Stomach (tissue), 4 donors: ENCODE data around the gene NAV3.

Experiments
- EP300 ChIP-seq: sonication (generic); formaldehyde crosslinking; IDR thresholded peaks from one replicate; pipeline ENCODE4 v1.6.1; 2017; ENCODE audit warnings: antibody characterized with exemption
- POLR2A ChIP-seq, 4 donors: fragments of 450-650 bp; IDR thresholded peaks; one replicate each; pipeline ENCODE4 v1.6.1; 2016; ENCODE audit warnings: antibody characterized with exemption in 4 of 4, control low read depth in 2 of 4, mild to moderate bottlenecking in 1 of 4, moderate library complexity in 1 of 4
- POLR2AphosphoS5 ChIP-seq, 3 donors: sonication (generic); formaldehyde crosslinking; IDR thresholded peaks; one replicate each; pipeline ENCODE4 v1.6.1; 2016; ENCODE audit warnings: antibody characterized with exemption in 3 of 3
- TF ChIP-seq, protein P1 (sequence below), 7 experiments: fragments of 450-650 bp in 4 of 7; fragments of 200-600 bp in 3 of 7; sonication (generic) in 3 of 7; IDR thresholded peaks; one replicate each; pipeline ENCODE4 v1.5.1; 2016 to 2019; ENCODE audit warnings: antibody characterized with exemption in 7 of 7, control low read depth in 2 of 7, mild to moderate bottlenecking in 1 of 7

DNA sequence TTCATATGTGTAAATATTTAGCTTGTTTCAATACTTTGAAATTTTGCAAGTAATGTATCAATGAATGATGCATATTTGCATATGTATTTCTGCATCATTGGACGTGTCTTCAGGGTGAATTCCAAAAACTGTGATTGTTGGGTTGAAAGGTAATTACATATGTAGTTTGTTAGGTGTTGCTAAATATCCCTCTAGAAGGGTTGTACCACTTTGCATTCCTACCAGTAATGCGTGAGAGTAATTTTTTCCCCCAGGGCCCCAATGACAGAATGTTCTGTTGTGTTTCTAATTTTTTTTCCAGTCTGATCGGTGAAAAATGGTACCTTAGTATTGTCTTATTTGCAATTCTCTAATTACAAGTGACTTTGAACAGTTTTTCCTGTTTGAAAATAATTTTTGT is 408.9 kb downstream of the NAV3 start:
- TF ChIP-seq, protein P1, sequence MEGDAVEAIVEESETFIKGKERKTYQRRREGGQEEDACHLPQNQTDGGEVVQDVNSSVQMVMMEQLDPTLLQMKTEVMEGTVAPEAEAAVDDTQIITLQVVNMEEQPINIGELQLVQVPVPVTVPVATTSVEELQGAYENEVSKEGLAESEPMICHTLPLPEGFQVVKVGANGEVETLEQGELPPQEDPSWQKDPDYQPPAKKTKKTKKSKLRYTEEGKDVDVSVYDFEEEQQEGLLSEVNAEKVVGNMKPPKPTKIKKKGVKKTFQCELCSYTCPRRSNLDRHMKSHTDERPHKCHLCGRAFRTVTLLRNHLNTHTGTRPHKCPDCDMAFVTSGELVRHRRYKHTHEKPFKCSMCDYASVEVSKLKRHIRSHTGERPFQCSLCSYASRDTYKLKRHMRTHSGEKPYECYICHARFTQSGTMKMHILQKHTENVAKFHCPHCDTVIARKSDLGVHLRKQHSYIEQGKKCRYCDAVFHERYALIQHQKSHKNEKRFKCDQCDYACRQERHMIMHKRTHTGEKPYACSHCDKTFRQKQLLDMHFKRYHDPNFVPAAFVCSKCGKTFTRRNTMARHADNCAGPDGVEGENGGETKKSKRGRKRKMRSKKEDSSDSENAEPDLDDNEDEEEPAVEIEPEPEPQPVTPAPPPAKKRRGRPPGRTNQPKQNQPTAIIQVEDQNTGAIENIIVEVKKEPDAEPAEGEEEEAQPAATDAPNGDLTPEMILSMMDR (IDR thresholded peaks at IDR 0.05): no peak
- TF ChIP-seq POLR2A (IDR thresholded peaks at IDR 0.05) (no peak), EP300 (no peak), POLR2AphosphoS5 (IDR thresholded peaks at IDR 0.05) (no peak)
